Myometrial cell (primary cell): ENCODE data around the gene MTHFD1. TPM values are rescaled to one million over a fixed set of nuclear protein-coding genes. Genes with fewer than 3 reads are reported as not detected.

Experiments
- total RNA-seq: library from RNA; depleted of rRNA; stranded (reverse); fragments of >200 nt; gene quantifications from 2 replicates; pipeline ENCODE4 v1.2.3, GENCODE V29; 2015

The MTHFD1 gene
- total RNA-seq: 71.8 and 75.5 TPM in 2 replicates

GRCh38 chr14:64387782-64388532, at the start of gene MTHFD1:
TSS of gene MTHFD1 (plus strand) at chr14:64388353. CDS start at chr14:64388428, 75 bp downstream.

GRCh38 chr14:64465191-64465822, 77.2 kb downstream of the MTHFD1 start, which contains the start of gene AKAP5:
TSS of gene AKAP5 (plus strand) at chr14:64465499. CDS start at chr14:64468395, 2,896 bp downstream.

GRCh38 chr14:64503434-64504309, 115.5 kb downstream of the MTHFD1 start, which contains the start of gene ZBTB25:
TSS of gene ZBTB25 (minus strand) at chr14:64503838. CDS start at chr14:64490533, 13,305 bp downstream.

GRCh38 chr14:64504310-64504896, 116.2 kb downstream of the MTHFD1 start, which contains the start of gene ZBTB1:
TSS of gene ZBTB1 (plus strand) at chr14:64504770. CDS start at chr14:64521505, 16,735 bp downstream.

Other genes with a start within 250 kb of the MTHFD1 start
- gene ESR2, start 94.0 kb upstream of the MTHFD1 start, total RNA-seq: not detected in 2 replicates
- gene AKAP5, start 77.1 kb downstream of the MTHFD1 start, total RNA-seq: 0.71 and 1.2 TPM in 2 replicates
- gene ZBTB25, start 115.5 kb downstream of the MTHFD1 start, total RNA-seq: 3.2 and 6.6 TPM in 2 replicates
- gene ZBTB1, start 116.4 kb downstream of the MTHFD1 start, total RNA-seq: 20.2 and 36.0 TPM in 2 replicates
- gene HSPA2, start 152.4 kb downstream of the MTHFD1 start, total RNA-seq: 18.5 and 19.7 TPM in 2 replicates
- gene PPP1R36, start 161.6 kb downstream of the MTHFD1 start, total RNA-seq: 0.18 and 1.2 TPM in 2 replicates